Astrocyte of the cerebellum (primary cell): ENCODE data around the gene KAT7.

Experiments
- DNase-seq: peaks from one replicate; pipeline ENCODE4 v3.0.0-alpha.2; 2011; ENCODE audit warnings: low read depth
- H3K4me3 ChIP-seq: 2 replicates; pipeline ENCODE4 v1.5.1; 2011; ENCODE audit warnings: mild to moderate bottlenecking, low read depth, low read length, moderate library complexity
- in situ Hi-C: cut with HindIII; loops from 2 replicates; pipeline ENCODE4 v1.10.0; 2017; ENCODE audit warnings: low sequenced_read_pairs
- TF ChIP-seq, protein P1 (sequence below): IDR thresholded peaks from 2 replicates; pipeline ENCODE4 v1.5.1; 2012; ENCODE audit warnings: low read length, low read depth, moderate library complexity, mild to moderate bottlenecking; ENCODE audit errors: missing control alignments

The KAT7 gene

DNA sequence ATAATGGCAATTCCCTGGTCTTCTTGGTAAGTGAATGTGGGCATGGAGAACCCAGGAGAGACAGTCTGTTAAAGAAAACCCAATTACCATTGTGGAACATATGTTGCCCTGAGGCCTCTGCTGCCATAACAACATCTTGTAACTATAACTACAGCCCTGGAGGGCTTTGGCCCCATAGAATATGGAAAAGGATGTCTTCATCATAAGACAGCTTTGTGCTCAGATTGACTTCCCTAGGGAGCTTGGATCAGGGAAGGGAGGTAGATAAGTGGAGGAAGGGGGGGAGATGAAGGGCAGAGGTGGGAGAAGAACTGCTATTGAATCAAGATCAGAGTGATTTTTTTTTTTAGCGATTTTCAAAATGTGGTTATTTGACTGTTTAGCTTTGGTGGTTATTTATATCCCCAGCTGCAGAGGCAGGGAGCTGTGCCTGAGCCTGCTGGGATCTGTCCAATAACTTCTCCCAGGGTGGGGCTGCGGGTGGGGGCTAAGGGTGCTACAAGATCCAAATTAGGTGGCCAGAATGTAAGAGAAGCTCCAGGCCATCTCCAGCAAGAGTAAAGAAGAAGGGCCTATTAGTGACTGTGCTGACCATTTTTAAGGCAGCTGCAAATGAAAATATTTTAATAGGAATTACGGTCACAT lies 5.3 kb upstream of the KAT7 start:
- TF ChIP-seq, protein P1, sequence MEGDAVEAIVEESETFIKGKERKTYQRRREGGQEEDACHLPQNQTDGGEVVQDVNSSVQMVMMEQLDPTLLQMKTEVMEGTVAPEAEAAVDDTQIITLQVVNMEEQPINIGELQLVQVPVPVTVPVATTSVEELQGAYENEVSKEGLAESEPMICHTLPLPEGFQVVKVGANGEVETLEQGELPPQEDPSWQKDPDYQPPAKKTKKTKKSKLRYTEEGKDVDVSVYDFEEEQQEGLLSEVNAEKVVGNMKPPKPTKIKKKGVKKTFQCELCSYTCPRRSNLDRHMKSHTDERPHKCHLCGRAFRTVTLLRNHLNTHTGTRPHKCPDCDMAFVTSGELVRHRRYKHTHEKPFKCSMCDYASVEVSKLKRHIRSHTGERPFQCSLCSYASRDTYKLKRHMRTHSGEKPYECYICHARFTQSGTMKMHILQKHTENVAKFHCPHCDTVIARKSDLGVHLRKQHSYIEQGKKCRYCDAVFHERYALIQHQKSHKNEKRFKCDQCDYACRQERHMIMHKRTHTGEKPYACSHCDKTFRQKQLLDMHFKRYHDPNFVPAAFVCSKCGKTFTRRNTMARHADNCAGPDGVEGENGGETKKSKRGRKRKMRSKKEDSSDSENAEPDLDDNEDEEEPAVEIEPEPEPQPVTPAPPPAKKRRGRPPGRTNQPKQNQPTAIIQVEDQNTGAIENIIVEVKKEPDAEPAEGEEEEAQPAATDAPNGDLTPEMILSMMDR, result no peak
- in situ Hi-C loops, result no loop called here
- DNase-seq, result no peak
- H3K4me3 ChIP-seq, result no peak overlapping the region

- in situ Hi-C loops, result no loop called here
- no peak for DNase-seq
- TF ChIP-seq, protein P1, result no peak
- no peak overlapping the region for H3K4me3 ChIP-seq
Measured at GRCh38 chr17:49783791-49784190, 4.7 kb upstream of the KAT7 start.

GRCh38 chr17:49784636-49785035 lies 3.8 kb upstream of the KAT7 start:
- no peak for DNase-seq
- TF ChIP-seq, protein P1, result no peak
- in situ Hi-C loops, result no loop called here
- no peak overlapping the region for H3K4me3 ChIP-seq

DNA sequence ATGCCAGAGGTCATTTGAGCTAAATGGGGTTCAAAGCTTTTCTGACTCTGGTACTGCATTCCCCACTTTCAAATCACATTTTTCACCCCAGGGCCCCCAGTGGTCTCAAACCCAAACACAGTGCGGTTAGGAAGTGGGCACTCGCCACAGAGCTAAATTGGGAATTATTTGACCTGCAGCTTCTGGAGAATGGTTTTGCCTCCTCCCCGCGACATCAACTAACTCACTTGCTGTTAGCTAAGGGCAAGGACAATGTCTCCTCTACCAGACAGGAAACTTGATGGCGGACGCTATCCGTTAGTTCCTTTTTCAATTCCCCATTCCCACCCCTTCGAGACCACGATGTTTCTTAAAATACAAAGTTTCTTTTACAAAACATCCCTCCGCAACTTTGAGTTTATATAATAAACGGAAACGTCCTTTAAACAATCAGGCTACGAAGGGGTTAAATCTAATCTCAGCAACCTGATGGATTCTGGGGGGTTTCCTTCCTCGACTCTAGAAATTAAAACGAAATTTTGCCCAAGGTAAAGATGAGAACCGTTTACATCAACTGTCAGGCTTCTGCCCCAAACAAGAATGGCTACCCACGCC lies 500 bp upstream of the KAT7 start:
- no peak for DNase-seq
- TF ChIP-seq, protein P1, result no peak
- in situ Hi-C loops, result no loop called here
- peak overlapping the region; percentile 90 for H3K4me3 ChIP-seq

- DNase-seq, result no peak
- peak overlapping the region; percentile 90 for H3K4me3 ChIP-seq
- in situ Hi-C loops, result no loop called here
- TF ChIP-seq, protein P1, result no peak
Measured at GRCh38 chr17:49789243-49789578, 730 bp downstream of the KAT7 start.

- no peak for DNase-seq
- TF ChIP-seq, protein P1, result no peak
Measured at GRCh38 chr17:49793309-49793708, 4.8 kb downstream of the KAT7 start.

More at GRCh38 chr17:49793309-49793708, 4.8 kb downstream of the KAT7 start:
- in situ Hi-C loops, result no loop called here
- no peak overlapping the region for H3K4me3 ChIP-seq
